A673 (cell line): ENCODE data around the gene RNF5.

Experiments
- EZH2 ChIP-seq: fragments of 200-600 bp; sonication (generic); IDR thresholded peaks from 2 replicates; pipeline ENCODE4 v1.6.1; 2017; ENCODE audit warnings: borderline replicate concordance, low read depth, mild to moderate bottlenecking, mixed read lengths, antibody characterized with exemption, low read length; ENCODE audit not compliant: poor library complexity, severe bottlenecking
- TF ChIP-seq, protein P1 (sequence below): fragments of 300-800, 200-600 bp; sonication (generic); conservative IDR thresholded peaks from 2 replicates; pipeline ENCODE4 v1.5.1; 2017; ENCODE audit warnings: low read depth, mild to moderate bottlenecking, antibody characterized with exemption, low read length, moderate library complexity, mixed read lengths

DNA sequence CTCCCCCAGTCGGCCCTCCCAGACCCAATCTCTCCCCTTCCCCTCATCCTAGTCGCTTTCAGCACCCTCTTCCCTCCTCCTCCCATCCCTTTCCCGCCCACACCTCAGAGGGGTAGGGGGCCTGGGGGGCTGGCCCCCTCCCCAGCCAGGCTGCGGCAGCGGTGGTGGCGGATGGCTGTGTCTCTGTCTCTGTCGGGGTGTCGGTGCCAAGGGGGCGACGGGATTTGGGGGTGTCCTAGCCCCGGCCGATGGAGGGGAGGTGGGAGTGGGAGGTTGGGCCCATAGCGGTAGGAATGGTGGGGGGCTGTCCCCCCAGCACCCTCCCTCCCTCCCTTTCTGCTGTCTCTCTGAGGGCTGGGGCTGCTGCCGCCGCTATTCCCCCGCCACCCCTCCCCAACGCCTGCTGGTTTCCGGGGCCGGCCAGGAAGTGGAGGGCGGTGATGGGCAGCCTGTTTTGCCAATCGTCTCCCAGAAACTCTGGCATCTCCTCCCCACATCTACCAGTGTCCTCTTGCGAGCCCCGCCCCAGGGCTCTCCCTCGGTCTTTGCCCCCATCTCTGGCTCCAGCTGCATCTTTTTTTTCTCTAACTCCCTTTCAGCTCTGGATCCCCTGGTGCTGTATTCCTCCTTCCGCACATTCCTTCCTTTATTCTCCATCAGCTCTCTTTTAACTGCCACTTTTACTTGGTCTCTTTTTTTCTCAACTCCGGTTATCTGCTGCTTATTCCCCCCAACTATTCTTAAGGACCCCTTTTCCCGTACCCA is 2.3 kb upstream of the RNF5 start, which contains the start of gene AGPAT1:
- TF ChIP-seq, protein P1, sequence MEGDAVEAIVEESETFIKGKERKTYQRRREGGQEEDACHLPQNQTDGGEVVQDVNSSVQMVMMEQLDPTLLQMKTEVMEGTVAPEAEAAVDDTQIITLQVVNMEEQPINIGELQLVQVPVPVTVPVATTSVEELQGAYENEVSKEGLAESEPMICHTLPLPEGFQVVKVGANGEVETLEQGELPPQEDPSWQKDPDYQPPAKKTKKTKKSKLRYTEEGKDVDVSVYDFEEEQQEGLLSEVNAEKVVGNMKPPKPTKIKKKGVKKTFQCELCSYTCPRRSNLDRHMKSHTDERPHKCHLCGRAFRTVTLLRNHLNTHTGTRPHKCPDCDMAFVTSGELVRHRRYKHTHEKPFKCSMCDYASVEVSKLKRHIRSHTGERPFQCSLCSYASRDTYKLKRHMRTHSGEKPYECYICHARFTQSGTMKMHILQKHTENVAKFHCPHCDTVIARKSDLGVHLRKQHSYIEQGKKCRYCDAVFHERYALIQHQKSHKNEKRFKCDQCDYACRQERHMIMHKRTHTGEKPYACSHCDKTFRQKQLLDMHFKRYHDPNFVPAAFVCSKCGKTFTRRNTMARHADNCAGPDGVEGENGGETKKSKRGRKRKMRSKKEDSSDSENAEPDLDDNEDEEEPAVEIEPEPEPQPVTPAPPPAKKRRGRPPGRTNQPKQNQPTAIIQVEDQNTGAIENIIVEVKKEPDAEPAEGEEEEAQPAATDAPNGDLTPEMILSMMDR = no peak
- no peak for TF ChIP-seq EZH2
